IMR-90 (cell line): ENCODE results near the gene ADAP1. TPM values are rescaled to one million over a fixed set of nuclear protein-coding genes. Genes with fewer than 3 reads are reported as not detected.

Experiments used
- ATAC-seq: fragments of 200-7000 bp; cut with Tn5 transposase; 2 replicates; pipeline ENCODE4 v1.9.1; 2020; ENCODE audit warnings: low read depth, mild to moderate bottlenecking, moderate library complexity
- BruUV-seq: library from RNA; stranded (reverse); fragments of 400-500 nt; replicated peaks from 2 replicates; lab custom pipeline; 2021; lab: Mats Ljungman, UMichigan
- CTCF ChIA-PET: fragments of 300-600 bp; formaldehyde crosslinking; extraction: SDS; loops from one replicate; lab custom pipeline; 2021; ENCODE audit warnings: antibody characterized with exemption; lab: Yijun Ruan, JAX
- POLR2A ChIA-PET: fragments of 300-600 bp; sonication (Branson Sonifier 250); formaldehyde crosslinking; loops from one replicate; lab custom pipeline; 2022; ENCODE audit warnings: antibody characterized with exemption; ENCODE audit not compliant: unreplicated experiment; lab: Charles Lee
- DNase-seq: peaks from one replicate; pipeline ENCODE4 v3.0.0; 2013
- H2AFZ ChIP-seq: replicated peaks from 2 replicates; pipeline ENCODE3; 2013; ENCODE audit warnings: low read length, mild to moderate bottlenecking; ENCODE audit not compliant: poor library complexity
- H2AK5ac ChIP-seq: 2 replicates; pipeline ENCODE4 v1.6.1; 2013; ENCODE audit warnings: low read depth, low read length, inconsistent platforms
- H2AK9ac ChIP-seq: replicated peaks from 2 replicates; pipeline ENCODE3; 2013; ENCODE audit warnings: mild to moderate bottlenecking, low read depth, low read length, moderate library complexity; ENCODE audit not compliant: poor library complexity
- H2BK120ac ChIP-seq: 2 replicates; pipeline ENCODE4 v1.6.1; 2013; ENCODE audit warnings: low read depth, low read length, inconsistent platforms
- H2BK15ac ChIP-seq: 3 replicates; pipeline ENCODE4 v1.6.1; 2013; ENCODE audit warnings: low read depth, low read length, inconsistent platforms
- H2BK20ac ChIP-seq: 2 replicates; pipeline ENCODE4 v1.6.1; 2013; ENCODE audit warnings: low read depth, mild to moderate bottlenecking, inconsistent platforms, low read length, moderate library complexity
- H2BK5ac ChIP-seq: 2 replicates; pipeline ENCODE4 v1.6.1; 2013; ENCODE audit warnings: mild to moderate bottlenecking, low read depth, low read length, inconsistent platforms; ENCODE audit not compliant: poor library complexity, severe bottlenecking
- H3K14ac ChIP-seq: replicated peaks from 2 replicates; pipeline ENCODE4 v1.6.1; 2013; ENCODE audit warnings: low read depth, low read length, inconsistent platforms
- H3K18ac ChIP-seq: 2 replicates; pipeline ENCODE4 v1.6.1; 2013; ENCODE audit warnings: low read depth, low read length, control low read depth
- H3K23ac ChIP-seq: 2 replicates; pipeline ENCODE4 v1.6.1; 2013; ENCODE audit warnings: low read depth, low read length, inconsistent platforms
- H3K27ac ChIP-seq: 2 replicates; pipeline ENCODE4 v1.5.1; 2013; ENCODE audit warnings: mild to moderate bottlenecking, control low read depth, low read length; ENCODE audit not compliant: insufficient read depth
- H3K27me3 ChIP-seq: 2 replicates; pipeline ENCODE4 v1.6.1; 2013; ENCODE audit warnings: low read length; ENCODE audit not compliant: control insufficient read depth, insufficient read depth
- H3K36me3 ChIP-seq: 2 replicates; pipeline ENCODE4 v1.6.1; 2013; ENCODE audit warnings: low read length, mixed read lengths; ENCODE audit not compliant: control insufficient read depth, insufficient read depth
- H3K4ac ChIP-seq: 2 replicates; pipeline ENCODE4 v1.6.1; 2013; ENCODE audit warnings: low read depth, low read length, inconsistent platforms
- H3K4me1 ChIP-seq: 2 replicates; pipeline ENCODE4 v1.6.1; 2013; ENCODE audit warnings: low read length, mixed read lengths; ENCODE audit not compliant: control insufficient read depth, insufficient read depth
- H3K4me2 ChIP-seq: 2 replicates; pipeline ENCODE4 v1.6.1; 2013; ENCODE audit warnings: low read depth, mild to moderate bottlenecking, control low read depth, low read length, moderate library complexity
- H3K4me3 ChIP-seq: 2 replicates; pipeline ENCODE4 v1.5.1; 2013; ENCODE audit warnings: low read depth, mild to moderate bottlenecking, control low read depth, low read length, moderate library complexity; ENCODE audit not compliant: insufficient read depth
- H3K56ac ChIP-seq: 2 replicates; pipeline ENCODE4 v1.6.1; 2013; ENCODE audit warnings: low read length, inconsistent platforms; ENCODE audit not compliant: insufficient read depth; ENCODE audit errors: extremely low read depth
- H3K79me1 ChIP-seq, 2 experiments: 2 replicates each; pipeline ENCODE4 v1.6.1; 2013; ENCODE audit warnings: low read length in 2 of 2, inconsistent platforms in 1 of 2, low read depth in 1 of 2
- H3K9ac ChIP-seq: 2 replicates; pipeline ENCODE4 v1.6.1; 2013; ENCODE audit warnings: low read depth, low read length, control low read depth
- H3K9me1 ChIP-seq: 2 replicates; pipeline ENCODE4 v1.6.1; 2013; ENCODE audit warnings: low read length, inconsistent platforms; ENCODE audit not compliant: insufficient read depth
- H3K9me3 ChIP-seq: 2 replicates; pipeline ENCODE4 v1.6.1; 2013; ENCODE audit warnings: low read length; ENCODE audit not compliant: control insufficient read depth, insufficient read depth
- H4K20me1 ChIP-seq: 2 replicates; pipeline ENCODE4 v1.6.1; 2013; ENCODE audit warnings: low read length, inconsistent platforms; ENCODE audit not compliant: insufficient read depth
- H4K5ac ChIP-seq: 2 replicates; pipeline ENCODE4 v1.6.1; 2013; ENCODE audit warnings: mild to moderate bottlenecking, low read depth, low read length, control low read depth
- H4K8ac ChIP-seq, 2 experiments: 2 replicates each; pipeline ENCODE4 v1.6.1; 2013; ENCODE audit warnings: low read depth in 2 of 2, low read length in 2 of 2, control low read depth in 1 of 2, inconsistent platforms in 1 of 2
- H4K91ac ChIP-seq: 2 replicates; pipeline ENCODE4 v1.6.1; 2013; ENCODE audit warnings: low read depth, low read length, inconsistent platforms; ENCODE audit not compliant: insufficient read depth
- BHLHE40 ChIP-seq: fragments of 150-350 bp; IDR thresholded peaks from 2 replicates; pipeline ENCODE4 v1.6.1; 2016; ENCODE audit warnings: mild to moderate bottlenecking, low read depth, low read length
- CEBPB ChIP-seq: IDR thresholded peaks from 2 replicates; pipeline ENCODE4 v1.6.1; 2012; ENCODE audit warnings: low read depth, low read length, improper control_type of control experiment
- CHD1 ChIP-seq: IDR thresholded peaks from 2 replicates; pipeline ENCODE4 v1.6.1; 2012; ENCODE audit warnings: low read depth, low read length, improper control_type of control experiment
- MAFK ChIP-seq: IDR thresholded peaks from 2 replicates; pipeline ENCODE4 v1.6.1; 2012; ENCODE audit warnings: low read depth, low read length, improper control_type of control experiment
- MXI1 ChIP-seq: IDR thresholded peaks from 2 replicates; pipeline ENCODE4 v1.6.1; 2012; ENCODE audit warnings: low read depth, mild to moderate bottlenecking, low read length, moderate library complexity, borderline replicate concordance
- NFE2L2 ChIP-seq: fragments of 150-350 bp; IDR thresholded peaks from 2 replicates; pipeline ENCODE4 v1.6.1; 2016; ENCODE audit warnings: low read depth, mild to moderate bottlenecking, low read length
- POLR2A ChIP-seq: IDR thresholded peaks from 2 replicates; pipeline ENCODE4 v1.6.1; 2012; ENCODE audit warnings: mild to moderate bottlenecking, low read depth, low read length
- RAD21 ChIP-seq: IDR thresholded peaks from 2 replicates; pipeline ENCODE4 v1.6.1; 2012; ENCODE audit warnings: low read length, improper control_type of control experiment
- RCOR1 ChIP-seq: IDR thresholded peaks from 2 replicates; pipeline ENCODE4 v1.6.1; 2012; ENCODE audit warnings: mild to moderate bottlenecking, low read length, improper control_type of control experiment; ENCODE audit not compliant: insufficient replicate concordance
- RFX5 ChIP-seq: IDR thresholded peaks from 2 replicates; pipeline ENCODE4 v1.8.0; 2012; ENCODE audit warnings: low read depth, mild to moderate bottlenecking, low read length, moderate library complexity
- SMC3 ChIP-seq: fragments of 150-350 bp; IDR thresholded peaks from 2 replicates; pipeline ENCODE4 v1.6.1; 2016; ENCODE audit warnings: low read depth, mild to moderate bottlenecking, antibody characterized with exemption, low read length, moderate library complexity
- WGBS, 2 experiments: methylation state at CpG; one replicate each; pipeline versions ENCODE4 v1.1.5 to v1.1.7; 2013; ENCODE audit warnings: missing lambda C conversion rate in 2 of 2; ENCODE audit not compliant: insufficient read length in 1 of 2; ENCODE audit errors: extremely low coverage in 2 of 2; 5-methylcytosine and 5-hydroxymethylcytosine counted together
- dilution Hi-C: fragments of 300-500 bp; cut with HindIII; formaldehyde crosslinking; loops from one replicate; pipeline ENCODE4 v1.14.3; 2018; ENCODE audit warnings: low sequenced_read_pairs; ENCODE audit not compliant: unreplicated experiment
- in situ Hi-C: fragments of 300-500 bp; cut with MboI; formaldehyde crosslinking; loops from 3 replicates; pipeline ENCODE4 v1.14.3; 2019; ENCODE audit warnings: low sequenced_read_pairs, inconsistent platforms, mixed read lengths
- intact Hi-C: fragments of 100-400 bp; cut with micrococcal nuclease; formaldehyde crosslinking; loops from 2 replicates; pipeline ENCODE4 v1.10.0; 2022
- polyA plus RNA-seq, 3 experiments: library from polyadenylated mRNA; depleted of rRNA; stranded (reverse); fragments of >200 nt; gene quantifications; 2 replicates each; pipeline ENCODE4 v1.2.3, GENCODE V29; 2012; ENCODE audit warnings: low replicate concordance in 1 of 3
- total RNA-seq: library from RNA; depleted of rRNA; stranded (reverse); fragments of >200 nt; gene quantifications from 2 replicates; pipeline ENCODE4 v1.2.3, GENCODE V29; 2012
- TF ChIP-seq, protein P1 (sequence below): fragments of 150-350 bp; IDR thresholded peaks from 2 replicates; pipeline ENCODE4 v1.6.1; 2017; ENCODE audit warnings: mild to moderate bottlenecking, antibody characterized with exemption, low read length, low read depth
- TF ChIP-seq, protein P2 (sequence below): fragments of 150-350 bp; IDR thresholded peaks from 2 replicates; pipeline ENCODE4 v1.6.1; 2016; ENCODE audit warnings: low read depth, mild to moderate bottlenecking, low read length, moderate library complexity, borderline replicate concordance
- TF ChIP-seq, protein P3 (sequence below): conservative IDR thresholded peaks from 2 replicates; pipeline ENCODE4 v1.5.1; 2012; ENCODE audit warnings: mild to moderate bottlenecking, low read depth, low read length, improper control_type of control experiment

The ADAP1 gene
- total and polyA plus RNA-seq, 2 of the 4 experiments (the other 2 are of a cell fraction): 1.4 to 2.0 TPM

DNA sequence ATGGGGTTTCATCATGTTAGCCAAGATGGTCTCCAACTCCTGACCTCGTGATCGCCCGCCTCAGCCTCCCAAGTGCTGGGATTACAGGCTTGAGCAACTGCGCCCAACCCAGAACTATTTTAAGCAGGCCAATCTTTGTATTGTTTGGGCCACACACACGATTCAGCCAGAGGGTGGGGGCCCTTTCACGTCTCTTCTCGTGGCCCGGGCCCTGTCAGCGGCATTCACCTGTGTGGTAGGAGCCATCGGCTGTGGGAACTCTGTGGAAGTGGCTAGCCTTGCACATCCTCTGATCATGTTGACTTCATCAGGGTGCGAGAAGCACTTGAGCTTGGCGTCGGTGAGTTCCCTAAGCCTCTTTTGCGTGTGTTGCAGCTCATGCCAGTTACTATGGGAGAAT lies 105.3 kb downstream of the ADAP1 start:
- WGBS, 2 experiments: 97% methylated on average over 4 of the region's 14 CpGs; no CpG with 5 or more reads in 1 of the 2 experiments
- no peaks in the 10 kb centered on the region for H3K27me3 ChIP-seq
- H3K36me3 ChIP-seq: peaks cover 48% of the 10 kb centered on the region
- dilution Hi-C loops (no loop called here), in situ Hi-C loops (no loop called here), intact Hi-C loops (no loop called here)
- H2BK120ac ChIP-seq: no peak overlapping the region
- ChIA-PET POLR2A (no interaction called here), CTCF (interaction anchor here (0.5 kb wide), 1 partner anchor 16 kb away, joined by 12 read pairs; no protein-coding TSS in a partner anchor)
- no peak overlapping the region for H3K14ac ChIP-seq
- TSS peak; percentile 12 for BruUV-seq
- H4K91ac ChIP-seq: no peak overlapping the region
- no peaks in the 10 kb centered on the region for H3K9me3 ChIP-seq
- H3K9me1 ChIP-seq: peaks cover 6% of the 10 kb centered on the region; the same call in 1 of the 2 replicates
- H3K4me1 ChIP-seq: no peaks in the 10 kb centered on the region
- no peak overlapping the region for H4K8ac ChIP-seq
- TF ChIP-seq CEBPB: no peak
- TF ChIP-seq, protein P1, sequence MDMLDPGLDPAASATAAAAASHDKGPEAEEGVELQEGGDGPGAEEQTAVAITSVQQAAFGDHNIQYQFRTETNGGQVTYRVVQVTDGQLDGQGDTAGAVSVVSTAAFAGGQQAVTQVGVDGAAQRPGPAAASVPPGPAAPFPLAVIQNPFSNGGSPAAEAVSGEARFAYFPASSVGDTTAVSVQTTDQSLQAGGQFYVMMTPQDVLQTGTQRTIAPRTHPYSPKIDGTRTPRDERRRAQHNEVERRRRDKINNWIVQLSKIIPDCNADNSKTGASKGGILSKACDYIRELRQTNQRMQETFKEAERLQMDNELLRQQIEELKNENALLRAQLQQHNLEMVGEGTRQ: no peak
- no peak for TF ChIP-seq MAFK
- no peak for TF ChIP-seq RCOR1
- TF ChIP-seq POLR2A: no peak
- TF ChIP-seq RFX5: no peak
- TF ChIP-seq, protein P2, sequence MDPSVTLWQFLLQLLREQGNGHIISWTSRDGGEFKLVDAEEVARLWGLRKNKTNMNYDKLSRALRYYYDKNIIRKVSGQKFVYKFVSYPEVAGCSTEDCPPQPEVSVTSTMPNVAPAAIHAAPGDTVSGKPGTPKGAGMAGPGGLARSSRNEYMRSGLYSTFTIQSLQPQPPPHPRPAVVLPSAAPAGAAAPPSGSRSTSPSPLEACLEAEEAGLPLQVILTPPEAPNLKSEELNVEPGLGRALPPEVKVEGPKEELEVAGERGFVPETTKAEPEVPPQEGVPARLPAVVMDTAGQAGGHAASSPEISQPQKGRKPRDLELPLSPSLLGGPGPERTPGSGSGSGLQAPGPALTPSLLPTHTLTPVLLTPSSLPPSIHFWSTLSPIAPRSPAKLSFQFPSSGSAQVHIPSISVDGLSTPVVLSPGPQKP: no peak
- no peak for TF ChIP-seq BHLHE40
- TF ChIP-seq, protein P3, sequence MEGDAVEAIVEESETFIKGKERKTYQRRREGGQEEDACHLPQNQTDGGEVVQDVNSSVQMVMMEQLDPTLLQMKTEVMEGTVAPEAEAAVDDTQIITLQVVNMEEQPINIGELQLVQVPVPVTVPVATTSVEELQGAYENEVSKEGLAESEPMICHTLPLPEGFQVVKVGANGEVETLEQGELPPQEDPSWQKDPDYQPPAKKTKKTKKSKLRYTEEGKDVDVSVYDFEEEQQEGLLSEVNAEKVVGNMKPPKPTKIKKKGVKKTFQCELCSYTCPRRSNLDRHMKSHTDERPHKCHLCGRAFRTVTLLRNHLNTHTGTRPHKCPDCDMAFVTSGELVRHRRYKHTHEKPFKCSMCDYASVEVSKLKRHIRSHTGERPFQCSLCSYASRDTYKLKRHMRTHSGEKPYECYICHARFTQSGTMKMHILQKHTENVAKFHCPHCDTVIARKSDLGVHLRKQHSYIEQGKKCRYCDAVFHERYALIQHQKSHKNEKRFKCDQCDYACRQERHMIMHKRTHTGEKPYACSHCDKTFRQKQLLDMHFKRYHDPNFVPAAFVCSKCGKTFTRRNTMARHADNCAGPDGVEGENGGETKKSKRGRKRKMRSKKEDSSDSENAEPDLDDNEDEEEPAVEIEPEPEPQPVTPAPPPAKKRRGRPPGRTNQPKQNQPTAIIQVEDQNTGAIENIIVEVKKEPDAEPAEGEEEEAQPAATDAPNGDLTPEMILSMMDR: no peak
- TF ChIP-seq SMC3: no peak
- no peak for TF ChIP-seq MXI1
- TF ChIP-seq CHD1: no peak
- TF ChIP-seq RAD21: no peak
- TF ChIP-seq NFE2L2: no peak
- no peak overlapping the region for H2BK15ac ChIP-seq
- no peak overlapping the region for H3K4me3 ChIP-seq
- peaks cover 12% of the 10 kb centered on the region; the same call in 1 of the 2 replicates for H4K20me1 ChIP-seq
- no peak overlapping the region for H3K27ac ChIP-seq
- no peak overlapping the region for H2AK9ac ChIP-seq
- no peak overlapping the region for H2AK5ac ChIP-seq
- no peak overlapping the region for H3K4ac ChIP-seq
- no peak for DNase-seq
- no peak overlapping the region for H4K5ac ChIP-seq
- H3K23ac ChIP-seq: no peak overlapping the region
- H3K9ac ChIP-seq: no peak overlapping the region
- H3K18ac ChIP-seq: no peak overlapping the region
- no peak overlapping the region for H3K4me2 ChIP-seq
- no peak overlapping the region for H2BK20ac ChIP-seq
- no peak overlapping the region for H3K56ac ChIP-seq
- peaks cover 18 to 58% of the 10 kb centered on the region in 2 experiments; a peak in 3 of 4 replicates for H3K79me1 ChIP-seq
- no peak overlapping the region for H2BK5ac ChIP-seq
- H2AFZ ChIP-seq: no peak overlapping the region
- ATAC-seq: no peak
